WTC11 (cell line): ENCODE data around the gene CXCR5.

Experiments
- AFF4 ChIP-seq: sonication (generic); formaldehyde crosslinking; IDR thresholded peaks from 2 replicates; pipeline ENCODE4 v1.8.1; 2023; ENCODE audit warnings: mild to moderate bottlenecking, missing genetic modification reagents, borderline replicate concordance
- ATF3 ChIP-seq: sonication (generic); formaldehyde crosslinking; conservative IDR thresholded peaks from 2 replicates; pipeline ENCODE4 v1.8.1; 2022; ENCODE audit warnings: mild to moderate bottlenecking, missing genetic modification reagents
- CREM ChIP-seq: sonication (generic); formaldehyde crosslinking; IDR thresholded peaks from 2 replicates; pipeline ENCODE4 v1.8.1; 2022; ENCODE audit warnings: mild to moderate bottlenecking, missing genetic modification reagents, moderate library complexity
- CTCF ChIP-seq: fragments of 200-600 bp; IDR thresholded peaks from 2 replicates; pipeline ENCODE4 v1.8.0; 2022; ENCODE audit warnings: antibody characterized with exemption
- E2F1 ChIP-seq: sonication (generic); formaldehyde crosslinking; IDR thresholded peaks from 2 replicates; pipeline ENCODE4 v1.8.0; 2022; ENCODE audit warnings: mild to moderate bottlenecking, missing genetic modification reagents
- E2F4 ChIP-seq: sonication (generic); formaldehyde crosslinking; IDR thresholded peaks from 2 replicates; pipeline ENCODE4 v1.8.1; 2022; ENCODE audit warnings: low read depth, mild to moderate bottlenecking, moderate library complexity, missing genetic modification reagents, borderline replicate concordance
- HMGA2 ChIP-seq: fragments of 250-450 bp; sonication (Bioruptor Pico); IDR thresholded peaks from 2 replicates; pipeline ENCODE4 v1.4.0; 2021; ENCODE audit warnings: mild to moderate bottlenecking, moderate library complexity
- IRF1 ChIP-seq: sonication (generic); formaldehyde crosslinking; IDR thresholded peaks from 2 replicates; pipeline ENCODE4 v1.8.0; 2023; ENCODE audit warnings: missing genetic modification reagents
- JUN ChIP-seq: sonication (generic); formaldehyde crosslinking; IDR thresholded peaks from 2 replicates; pipeline ENCODE4 v1.8.0; 2023; ENCODE audit warnings: mild to moderate bottlenecking, missing genetic modification reagents
- MLX ChIP-seq: sonication (generic); formaldehyde crosslinking; IDR thresholded peaks from 2 replicates; pipeline ENCODE4 v1.8.1; 2023; ENCODE audit warnings: mild to moderate bottlenecking, missing genetic modification reagents, moderate library complexity
- NFE2L1 ChIP-seq: sonication (generic); formaldehyde crosslinking; IDR thresholded peaks from 2 replicates; pipeline ENCODE4 v1.8.1; 2023; ENCODE audit warnings: missing genetic modification reagents
- NR3C1 ChIP-seq: sonication (generic); formaldehyde crosslinking; conservative IDR thresholded peaks from 2 replicates; pipeline ENCODE4 v1.8.1; 2023; ENCODE audit warnings: low read depth, mild to moderate bottlenecking, missing genetic modification reagents
- ZBTB21 ChIP-seq: sonication (generic); formaldehyde crosslinking; IDR thresholded peaks from 2 replicates; pipeline ENCODE4 v1.8.1; 2023; ENCODE audit warnings: mild to moderate bottlenecking, missing genetic modification reagents, borderline replicate concordance

GRCh38 chr11:118892514-118892913 lies 8.8 kb downstream of the CXCR5 start:
- no peak for TF ChIP-seq HMGA2 (CRISPR knock-in tag)
- no peak for TF ChIP-seq E2F4 (CRISPR knock-in tag)
- no peak for TF ChIP-seq CTCF
- no peak for TF ChIP-seq JUN
- TF ChIP-seq MLX (CRISPR knock-in tag), result no peak
- no peak for TF ChIP-seq NFE2L1
- no peak for TF ChIP-seq ATF3
- TF ChIP-seq NR3C1 (CRISPR knock-in tag), result no peak
- no peak for TF ChIP-seq AFF4 (CRISPR knock-in tag)
- no peak for TF ChIP-seq E2F1
- TF ChIP-seq ZBTB21 (CRISPR knock-in tag), result no peak
- TF ChIP-seq CREM (CRISPR knock-in tag), result no peak
- TF ChIP-seq IRF1 (CRISPR knock-in tag), result no peak
